Neural progenitor cell (in vitro differentiated cells): Measurements from ENCODE around the gene RPS6KA2. TPM values are rescaled to one million over a fixed set of nuclear protein-coding genes. Genes with fewer than 3 reads are reported as not detected.

Experiments used
- DNase-seq: peaks from one replicate; pipeline ENCODE4 v3.0.0-alpha.2; 2016; ENCODE audit warnings: low spot score
- H2AFZ ChIP-seq: fragments of 200-600 bp; sonication (generic); replicated peaks from 2 replicates; pipeline ENCODE4 v1.6.1; 2016; ENCODE audit warnings: antibody characterized with exemption
- H3F3A ChIP-seq: fragments of 200-600 bp; sonication (generic); 2 replicates; pipeline ENCODE4 v1.6.1; 2016; ENCODE audit warnings: antibody characterized with exemption, low read depth
- H3K27ac ChIP-seq: fragments of 200-600 bp; sonication (generic); 2 replicates; pipeline ENCODE4 v1.5.1; 2016; ENCODE audit warnings: mild to moderate bottlenecking
- H3K27me3 ChIP-seq: fragments of 200-600 bp; sonication (generic); 2 replicates; pipeline ENCODE4 v1.6.1; 2016; ENCODE audit warnings: mild to moderate bottlenecking, moderate library complexity
- H3K36me3 ChIP-seq: fragments of 200-600 bp; sonication (generic); 2 replicates; pipeline ENCODE4 v1.5.1; 2016
- H3K4me1 ChIP-seq: fragments of 200-600 bp; sonication (generic); 2 replicates; pipeline ENCODE4 v1.6.1; 2016; ENCODE audit warnings: mixed run types
- H3K4me2 ChIP-seq: fragments of 200-600 bp; sonication (generic); 2 replicates; pipeline ENCODE4 v1.6.1; 2016
- H3K4me3 ChIP-seq: fragments of 200-600 bp; sonication (generic); 2 replicates; pipeline ENCODE4 v1.5.1; 2016
- H3K79me2 ChIP-seq: fragments of 200-600 bp; sonication (generic); 2 replicates; pipeline ENCODE4 v1.6.1; 2016; ENCODE audit warnings: low read depth
- H3K9ac ChIP-seq: fragments of 200-600 bp; sonication (generic); 2 replicates; pipeline ENCODE4 v1.6.1; 2016
- H3K9me3 ChIP-seq: fragments of 200-600 bp; sonication (generic); 2 replicates; pipeline ENCODE4 v1.5.1; 2016; ENCODE audit warnings: low read depth
- H4K20me1 ChIP-seq: fragments of 200-600 bp; sonication (generic); 2 replicates; pipeline ENCODE4 v1.6.1; 2016; ENCODE audit warnings: low read depth
- H3K27ac Mint-ChIP-seq: 3 replicates; pipeline ENCODE4 v1.8.0; 2021; ENCODE audit warnings: mixed read lengths
- H3K27me3 Mint-ChIP-seq: 2 replicates; pipeline ENCODE4 v1.8.0; 2022; ENCODE audit warnings: low read depth, mild to moderate bottlenecking, inconsistent platforms, moderate library complexity, mixed read lengths; ENCODE audit not compliant: insufficient read depth
- H3K36me3 Mint-ChIP-seq: 3 replicates; pipeline ENCODE4 v1.8.0; 2021; ENCODE audit warnings: mixed read lengths
- H3K4me1 Mint-ChIP-seq: 3 replicates; pipeline ENCODE4 v1.8.0; 2021; ENCODE audit warnings: mixed read lengths
- H3K4me3 Mint-ChIP-seq: 3 replicates; pipeline ENCODE4 v1.8.0; 2021; ENCODE audit warnings: mild to moderate bottlenecking, moderate library complexity, mixed read lengths
- H3K9me3 Mint-ChIP-seq: 3 replicates; pipeline ENCODE4 v1.8.0; 2020; ENCODE audit warnings: mixed read lengths
- EZH2 ChIP-seq: fragments of 200-600 bp; sonication (generic); IDR thresholded peaks from 2 replicates; pipeline ENCODE4 v1.6.1; 2017; ENCODE audit warnings: antibody characterized with exemption, mild to moderate bottlenecking, moderate library complexity
- EZH2phosphoT487 ChIP-seq: fragments of 200-600 bp; sonication (generic); IDR thresholded peaks from 2 replicates; pipeline ENCODE4 v1.6.1; 2017; ENCODE audit warnings: antibody characterized with exemption
- total RNA-seq: library from RNA; depleted of rRNA; stranded (reverse); fragments of >200 nt; gene quantifications from 2 replicates; pipeline ENCODE4 v1.2.3, GENCODE V29; 2015; ENCODE audit warnings: low replicate concordance
- TF ChIP-seq, protein P1 (sequence below): fragments of 200-600 bp; sonication (generic); IDR thresholded peaks from 2 replicates; pipeline ENCODE4 v1.5.1; 2017; ENCODE audit warnings: antibody characterized with exemption, mild to moderate bottlenecking

RPS6KA2 gene
- total RNA-seq, 1 donor from 2014 or later: 8.2 TPM

DNA sequence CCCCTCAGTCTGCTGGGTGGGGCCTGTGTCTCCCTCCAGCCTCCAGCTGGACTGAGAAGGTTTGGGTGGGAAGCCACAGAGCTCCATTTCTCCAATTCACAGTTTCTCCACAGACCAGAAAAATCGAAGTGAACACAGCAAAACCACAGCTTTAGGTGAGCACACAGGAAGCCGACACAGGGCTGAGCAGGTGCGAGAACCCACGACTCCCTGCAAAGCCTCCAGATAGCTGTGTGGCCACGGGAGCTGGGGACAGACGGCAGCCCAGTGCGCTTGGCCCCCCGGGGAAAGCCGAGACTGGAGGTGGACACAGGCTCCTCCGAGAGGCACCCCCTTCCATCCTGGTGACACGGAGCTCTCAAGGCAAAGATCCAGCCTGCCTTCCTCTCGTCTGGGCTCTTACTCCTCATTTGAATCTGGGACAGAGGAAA is 215.3 kb downstream of the RPS6KA2 start:
- Mint-ChIP-seq H3K36me3 (peaks cover 16% of the 10 kb centered on the region), H3K9me3 (peaks cover 4% of the 10 kb centered on the region), H3K4me3 (no peak overlapping the region), H3K27ac (no peak overlapping the region), H3K27me3 (peaks cover 4% of the 10 kb centered on the region), H3K4me1 (peaks cover 11% of the 10 kb centered on the region)
- H3K27me3 ChIP-seq: no peaks in the 10 kb centered on the region
- DNase-seq: no peak
- no peak overlapping the region for H3K4me2 ChIP-seq
- H3K36me3 ChIP-seq: no peaks in the 10 kb centered on the region
- H3K9me3 ChIP-seq: no peaks in the 10 kb centered on the region
- H4K20me1 ChIP-seq: no peaks in the 10 kb centered on the region
- H3K27ac ChIP-seq: no peak overlapping the region
- no peak overlapping the region for H3K9ac ChIP-seq
- no peak overlapping the region for H2AFZ ChIP-seq
- no peak overlapping the region for H3K4me3 ChIP-seq
- H3F3A ChIP-seq: no peaks in the 10 kb centered on the region
- no peak for TF ChIP-seq EZH2
- TF ChIP-seq EZH2phosphoT487: no peak
- TF ChIP-seq, protein P1, sequence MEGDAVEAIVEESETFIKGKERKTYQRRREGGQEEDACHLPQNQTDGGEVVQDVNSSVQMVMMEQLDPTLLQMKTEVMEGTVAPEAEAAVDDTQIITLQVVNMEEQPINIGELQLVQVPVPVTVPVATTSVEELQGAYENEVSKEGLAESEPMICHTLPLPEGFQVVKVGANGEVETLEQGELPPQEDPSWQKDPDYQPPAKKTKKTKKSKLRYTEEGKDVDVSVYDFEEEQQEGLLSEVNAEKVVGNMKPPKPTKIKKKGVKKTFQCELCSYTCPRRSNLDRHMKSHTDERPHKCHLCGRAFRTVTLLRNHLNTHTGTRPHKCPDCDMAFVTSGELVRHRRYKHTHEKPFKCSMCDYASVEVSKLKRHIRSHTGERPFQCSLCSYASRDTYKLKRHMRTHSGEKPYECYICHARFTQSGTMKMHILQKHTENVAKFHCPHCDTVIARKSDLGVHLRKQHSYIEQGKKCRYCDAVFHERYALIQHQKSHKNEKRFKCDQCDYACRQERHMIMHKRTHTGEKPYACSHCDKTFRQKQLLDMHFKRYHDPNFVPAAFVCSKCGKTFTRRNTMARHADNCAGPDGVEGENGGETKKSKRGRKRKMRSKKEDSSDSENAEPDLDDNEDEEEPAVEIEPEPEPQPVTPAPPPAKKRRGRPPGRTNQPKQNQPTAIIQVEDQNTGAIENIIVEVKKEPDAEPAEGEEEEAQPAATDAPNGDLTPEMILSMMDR: no peak
- H3K79me2 ChIP-seq: no peaks in the 10 kb centered on the region
- H3K4me1 ChIP-seq: no peaks in the 10 kb centered on the region

DNA sequence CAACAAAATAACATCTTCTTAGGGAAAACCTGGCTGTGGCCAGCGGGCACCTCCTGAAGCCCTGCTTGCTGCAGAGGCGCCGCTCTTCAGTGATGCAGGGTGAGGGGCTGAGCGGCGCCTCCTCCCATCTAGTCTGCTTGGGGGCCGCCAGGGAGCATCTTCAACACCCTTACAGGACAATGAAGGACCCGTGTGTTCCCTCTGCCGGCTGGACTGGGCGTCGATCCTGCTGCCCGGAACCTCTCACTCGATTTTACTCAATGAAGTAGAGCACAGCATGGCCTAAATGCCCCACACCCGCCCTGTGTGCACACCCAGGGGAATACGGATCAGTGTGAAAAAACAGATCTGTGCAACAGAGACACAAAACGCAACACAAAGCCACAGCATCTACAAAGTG is 215.8 kb downstream of the RPS6KA2 start:
- H3F3A ChIP-seq: no peaks in the 10 kb centered on the region
- H3K9me3 ChIP-seq: no peaks in the 10 kb centered on the region
- TF ChIP-seq EZH2phosphoT487: no peak
- TF ChIP-seq EZH2: no peak
- TF ChIP-seq, protein P1: no peak
- H2AFZ ChIP-seq: no peak overlapping the region
- H3K4me3 ChIP-seq: no peak overlapping the region
- no peaks in the 10 kb centered on the region for H4K20me1 ChIP-seq
- no peak overlapping the region for H3K27ac ChIP-seq
- Mint-ChIP-seq H3K27me3 (peaks cover 4% of the 10 kb centered on the region), H3K27ac (no peak overlapping the region), H3K4me1 (peaks cover 11% of the 10 kb centered on the region), H3K36me3 (peaks cover 11% of the 10 kb centered on the region), H3K4me3 (no peak overlapping the region), H3K9me3 (peaks cover 4% of the 10 kb centered on the region)
- no peaks in the 10 kb centered on the region for H3K27me3 ChIP-seq
- DNase-seq: no peak
- no peaks in the 10 kb centered on the region for H3K79me2 ChIP-seq
- no peak overlapping the region for H3K4me2 ChIP-seq
- H3K36me3 ChIP-seq: no peaks in the 10 kb centered on the region
- no peaks in the 10 kb centered on the region for H3K4me1 ChIP-seq
- no peak overlapping the region for H3K9ac ChIP-seq

DNA sequence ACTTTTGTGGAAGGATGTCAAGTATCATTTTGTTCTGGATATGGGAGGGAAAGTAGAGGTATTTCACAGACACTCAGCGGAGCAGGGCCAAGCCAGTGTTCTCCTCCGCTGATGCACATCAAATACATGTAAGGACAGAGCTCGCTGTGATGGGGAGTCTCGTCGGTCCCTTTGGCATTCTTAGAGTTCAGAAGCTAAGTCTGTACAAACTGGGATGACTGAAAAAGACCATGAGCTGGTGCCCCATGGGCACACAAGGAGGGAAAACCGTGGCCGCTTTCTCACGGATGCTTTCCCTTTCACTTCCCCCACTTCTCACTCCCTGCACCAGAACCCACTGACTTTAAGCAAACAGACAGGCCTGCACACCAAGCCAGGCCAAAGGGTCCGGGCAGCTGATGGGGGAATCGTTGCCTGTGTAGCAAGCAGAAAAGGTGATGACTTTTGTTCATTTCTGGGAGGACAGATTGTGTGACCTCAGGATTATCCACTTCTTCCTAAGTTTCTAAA is 216.6 kb downstream of the RPS6KA2 start:
- no peaks in the 10 kb centered on the region for H3K9me3 Mint-ChIP-seq

More for the DNA sequence above, 216.6 kb downstream of the RPS6KA2 start:
- no peaks in the 10 kb centered on the region for H4K20me1 ChIP-seq
- H3K4me3 ChIP-seq: no peak overlapping the region
- peak overlapping the region; percentile 90 for H3K27ac Mint-ChIP-seq
- no peak overlapping the region for H3K27ac ChIP-seq
- H3K4me3 Mint-ChIP-seq: no peak overlapping the region
- H3K9ac ChIP-seq: no peak overlapping the region
- H2AFZ ChIP-seq: no peak overlapping the region
- no peaks in the 10 kb centered on the region for H3K4me1 ChIP-seq
- H3K4me1 Mint-ChIP-seq: peaks cover 14% of the 10 kb centered on the region
- H3K27me3 Mint-ChIP-seq: peaks cover 4% of the 10 kb centered on the region
- no peak for DNase-seq
- no peaks in the 10 kb centered on the region for H3F3A ChIP-seq
- TF ChIP-seq, protein P1: no peak
- TF ChIP-seq EZH2phosphoT487 (no peak), EZH2 (no peak)
- H3K4me2 ChIP-seq: no peak overlapping the region
- H3K36me3 Mint-ChIP-seq: peaks cover 4% of the 10 kb centered on the region
- H3K79me2 ChIP-seq: no peaks in the 10 kb centered on the region
- H3K9me3 ChIP-seq: no peaks in the 10 kb centered on the region
- H3K36me3 ChIP-seq: no peaks in the 10 kb centered on the region
- H3K27me3 ChIP-seq: no peaks in the 10 kb centered on the region
